ENCODE results near the gene AP2A1. TPM values are rescaled to one million over a fixed set of nuclear protein-coding genes. Genes with fewer than 3 reads are reported as not detected.
A peak's percentile ranks its signal among the peaks of the same experiment; 100 is the strongest.

The AP2A1 gene
- total and polyA plus RNA-seq, 2 donors (not counting 3 experiments of a cell fraction or from before 2014, with no cell fraction given) = 108 to 113 TPM

GRCh38 chr19:49746206-49746958 lies 20.4 kb upstream of the AP2A1 start:
- no peak overlapping the region for H3K4me3 ChIP-seq (replicated peaks in 1 of 3; ENCODE audit: insufficient read depth in 1 of 3, low read depth in 1 of 3, low read length in 3 of 3)
- TF ChIP-seq CTCF (IDR thresholded peaks at IDR 0.05; ENCODE audit: extremely low read depth in 1 of 2, insufficient read depth in 1 of 2, low read depth in 1 of 2, low read length in 2 of 2) = no peak
- no peak for TF ChIP-seq GATA2 (IDR thresholded peaks at IDR 0.05; ENCODE audit: insufficient read depth, insufficient read length, low read depth, low read length)
- no peak for TF ChIP-seq POLR2A (IDR thresholded peaks at IDR 0.05; ENCODE audit: low read depth, low read length)
- TF ChIP-seq POLR2AphosphoS5 (IDR thresholded peaks at IDR 0.05; ENCODE audit: insufficient read depth, low read depth, low read length) = no peak
- TF ChIP-seq JUN (IDR thresholded peaks at IDR 0.05; ENCODE audit: borderline replicate concordance, insufficient read depth, insufficient read length, low read depth) = no peak
- TF ChIP-seq EZH2 (IDR thresholded peaks at IDR 0.05; ENCODE audit: borderline replicate concordance, low read depth, low read length, severe bottlenecking) = no peak
- ChIA-PET CTCF (no interaction called here), POLR2A (no interaction called here)
- BruUV-seq (replicated peaks) = no TSS peak
- dilution Hi-C loops (cut with MboI; ENCODE audit: extremely low pct_ligation_motif_present, low sequenced_read_pairs) = no loop called here
- no peaks in the 10 kb centered on the region for H3K4me1 ChIP-seq (ENCODE audit: control insufficient read depth, extremely low read depth, insufficient read depth, low read length)
- DNase-seq (ENCODE audit: low read depth, low spot score) (peak; percentile 70), FAIRE-seq (no peak)
- no peaks in the 10 kb centered on the region for H3K36me3 ChIP-seq (ENCODE audit: control insufficient read depth in 2 of 2, extremely low read depth in 1 of 2, insufficient read depth in 2 of 2, low read length in 2 of 2)
- H3K9me1 ChIP-seq (replicated peaks; ENCODE audit: control insufficient read depth, extremely low read depth, insufficient read depth, low read length) = no peaks in the 10 kb centered on the region
- H3K27ac ChIP-seq (ENCODE audit: insufficient read depth, low read depth, low read length) = no peak overlapping the region
- H3K27me3 ChIP-seq (ENCODE audit: control insufficient read depth in 2 of 2, insufficient read depth in 2 of 2, low read length in 2 of 2) = no peaks in the 10 kb centered on the region
- H2AFZ ChIP-seq (ENCODE audit: low read depth, low read length) = peak overlapping the region; percentile 35
- no peak overlapping the region for H3K9ac ChIP-seq (replicated peaks; ENCODE audit: extremely low read depth, insufficient read depth, low read length)
- no peaks in the 10 kb centered on the region for H3K79me2 ChIP-seq (ENCODE audit: control insufficient read depth, insufficient read depth, low read length)
- intact Hi-C loops (cut with micrococcal nuclease) = no loop called here
- no peak overlapping the region for H3K4me2 ChIP-seq (ENCODE audit: insufficient read depth, low read length)
- H3K9me3 ChIP-seq (replicated peaks; ENCODE audit: control insufficient read depth, insufficient read depth, low read length) = no peaks in the 10 kb centered on the region
- H4K20me1 ChIP-seq (replicated peaks; ENCODE audit: control insufficient read depth, extremely low read depth, insufficient read depth, low read length) = no peaks in the 10 kb centered on the region
